GM10248 (cell line): ENCODE data around the gene CTSW.
"Not testable (repeated sequence)": the region's sequence is repeated elsewhere in the genome, so short reads cannot be mapped to it uniquely, and the experiment has no call there.

ENCODE experiments used
- CTCF ChIA-PET: fragments of 300-600 bp; sonication (Branson Sonifier 250); formaldehyde crosslinking; extraction: SDS; loops from one replicate; lab custom pipeline; 2021; ENCODE audit warnings: antibody characterized with exemption; lab: Yijun Ruan, JAX
- POLR2A ChIA-PET: fragments of 350-650 bp; sonication (Branson Sonifier 250); formaldehyde crosslinking; extraction: SDS; loops from one replicate; lab custom pipeline; 2020; ENCODE audit warnings: antibody characterized with exemption; lab: Yijun Ruan, JAX
- DNase-seq: peaks from one replicate; pipeline ENCODE4 v3.0.0; 2012; ENCODE audit errors: extremely low spot score
- CTCF ChIP-seq: IDR thresholded peaks from 2 replicates; pipeline ENCODE4 v1.5.1; 2012; ENCODE audit warnings: mild to moderate bottlenecking, low read depth; ENCODE audit errors: extremely low read depth, missing control alignments, control extremely low read depth

CTSW gene, protein sequence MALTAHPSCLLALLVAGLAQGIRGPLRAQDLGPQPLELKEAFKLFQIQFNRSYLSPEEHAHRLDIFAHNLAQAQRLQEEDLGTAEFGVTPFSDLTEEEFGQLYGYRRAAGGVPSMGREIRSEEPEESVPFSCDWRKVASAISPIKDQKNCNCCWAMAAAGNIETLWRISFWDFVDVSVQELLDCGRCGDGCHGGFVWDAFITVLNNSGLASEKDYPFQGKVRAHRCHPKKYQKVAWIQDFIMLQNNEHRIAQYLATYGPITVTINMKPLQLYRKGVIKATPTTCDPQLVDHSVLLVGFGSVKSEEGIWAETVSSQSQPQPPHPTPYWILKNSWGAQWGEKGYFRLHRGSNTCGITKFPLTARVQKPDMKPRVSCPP

DNA sequence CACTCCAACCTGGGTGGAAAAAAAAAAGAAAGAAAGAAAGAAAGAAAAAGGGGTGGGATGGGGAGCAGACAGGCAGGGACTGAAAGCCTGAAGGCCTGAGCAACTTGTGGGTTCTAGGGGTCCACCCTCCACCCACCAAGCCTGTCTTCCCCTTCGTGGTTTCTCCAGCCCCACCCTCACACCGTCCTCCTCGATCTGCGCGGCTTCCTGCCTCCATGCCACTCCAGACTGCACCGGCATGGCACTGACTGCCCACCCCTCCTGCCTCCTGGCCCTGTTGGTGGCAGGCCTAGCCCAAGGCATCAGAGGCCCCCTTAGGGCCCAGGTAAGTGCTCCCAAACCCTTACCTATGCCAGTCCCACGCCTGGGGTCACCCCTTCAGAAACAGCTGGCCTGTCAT lies at the start of gene CTSW:
Gene CTSW (plus strand): TSS at position 221 of the 400 bp plus-strand sequence. CDS start 18 bp downstream, at position 239.
- ChIA-PET CTCF (interaction anchor here (14.1 to 19.3 kb wide), 3 partner anchors 13 to 110 kb away, joined by 199 to 535 read pairs (median 287); partner anchors contain the start of genes CCDC85B, CFL1, EFEMP2 and FIBP), POLR2A (interaction anchor here (0.6 kb wide), 1 partner anchor 20 kb away, joined by 3 read pairs; the partner anchor contains the start of gene MUS81)
- TF ChIP-seq CTCF, result no peak
- DNase-seq, result no peak

- ChIA-PET CTCF (interaction anchor here (1.0 to 3.7 kb wide), 12 partner anchors 10 to 156 kb away, joined by 3 to 23 read pairs (median 6); partner anchors contain the start of genes FIBP, KAT5 and MUS81), POLR2A (interaction anchor here (1.3 to 2.5 kb wide), 3 partner anchors 20 to 26 kb away, joined by 3 to 12 read pairs (median 7); partner anchors contain the start of gene CFL1)
- DNase-seq, result not testable (repeated sequence)
Measured at GRCh38 chr11:65832231-65832630, 47.4 kb upstream of the CTSW start.

- TF ChIP-seq CTCF, result no peak
- CTCF ChIA-PET, result interaction anchor here (0.8 to 3.7 kb wide), 13 partner anchors 11 to 240 kb away, joined by 3 to 23 read pairs (median 6); partner anchors contain the start of genes FIBP, KAT5 and MUS81
- POLR2A ChIA-PET, result interaction anchor here (0.8 to 2.5 kb wide), 4 partner anchors 9 to 25 kb away, joined by 3 to 12 read pairs (median 6); partner anchors contain the start of gene CFL1
- peak; percentile 100 for DNase-seq
Measured at GRCh38 chr11:65833297-65834030, 46.2 kb upstream of the CTSW start, which contains the start of gene SNX32. Gene SNX32 (plus strand): TSS chr11:65833963. CDS start chr11:65834066, 103 bp downstream.

- ChIA-PET CTCF (interaction anchor here (0.8 to 3.2 kb wide), 7 partner anchors 11 to 241 kb away, joined by 3 to 23 read pairs (median 3); partner anchors contain the start of genes FIBP and MUS81), POLR2A (interaction anchor here (0.8 to 2.5 kb wide), 3 partner anchors 10 to 24 kb away, joined by 4 to 12 read pairs (median 7); partner anchors contain the start of gene CFL1)
- no peak for DNase-seq
- TF ChIP-seq CTCF, result no peak
Measured at GRCh38 chr11:65834202-65834601, 45.4 kb upstream of the CTSW start.

DNA sequence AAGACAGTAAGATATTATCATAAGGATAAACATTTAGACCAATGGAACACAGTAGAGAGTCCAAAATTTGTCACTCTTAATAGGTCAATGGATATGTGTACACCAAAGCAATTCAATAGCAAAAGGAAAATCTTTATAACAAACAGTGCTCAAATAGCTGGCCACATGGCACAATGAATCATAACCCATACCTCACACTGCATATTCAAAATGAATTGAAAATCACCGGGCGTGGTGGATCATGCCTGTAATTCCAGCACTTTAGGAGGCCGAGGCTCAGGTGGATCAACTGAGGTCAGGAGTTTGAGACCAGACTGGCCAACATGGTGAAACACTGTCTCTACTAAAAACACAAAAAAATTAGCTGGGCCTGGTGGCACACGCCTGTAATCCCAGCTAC lies 37.5 kb upstream of the CTSW start:
- ChIA-PET POLR2A (no interaction called here), CTCF (no interaction called here)
- TF ChIP-seq CTCF, result no peak
- DNase-seq, result no peak

GRCh38 chr11:65843811-65844210 lies 35.8 kb upstream of the CTSW start:
- ChIA-PET POLR2A (interaction anchor here (0.7 kb wide), 1 partner anchor 40 kb away, joined by 6 read pairs; no protein-coding TSS in a partner anchor), CTCF (interaction anchor here (1.2 to 1.8 kb wide), 3 partner anchors 8 to 35 kb away, joined by 4 read pairs; no protein-coding TSS in a partner anchor)
- TF ChIP-seq CTCF, result no peak
- no peak for DNase-seq
